GM12878 (cell line): ENCODE data around the gene ACACB. TPM values are rescaled to one million over a fixed set of nuclear protein-coding genes. Genes with fewer than 3 reads are reported as not detected.

Experiments used
- ATAC-seq: fragments of 200-7000 bp; cut with Tn5 transposase; 3 replicates; pipeline ENCODE4 v1.9.1; 2020; ENCODE audit warnings: mild to moderate bottlenecking, moderate library complexity
- BruUV-seq: library from RNA; stranded (reverse); fragments of 400-500 nt; replicated peaks from 2 replicates; lab custom pipeline; 2021; lab: Mats Ljungman, UMichigan
- CTCF ChIA-PET: fragments of 300-600 bp; sonication (Branson Sonifier 250); formaldehyde crosslinking; extraction: SDS; loops from one replicate; lab custom pipeline; 2021; ENCODE audit warnings: inconsistent platforms; lab: Yijun Ruan, JAX
- POLR2A ChIA-PET: fragments of 350-600 bp; formaldehyde crosslinking; extraction: SDS; loops from one replicate; lab custom pipeline; 2021; ENCODE audit warnings: inconsistent platforms; lab: Charles Lee
- RAD21 ChIA-PET: fragments of 300-600 bp; sonication (Branson Sonifier 250); formaldehyde crosslinking; loops from one replicate; lab custom pipeline; 2023; ENCODE audit warnings: antibody characterized with exemption; ENCODE audit not compliant: unreplicated experiment; lab: Charles Lee
- SMC1A ChIA-PET: fragments of 300-600 bp; sonication (Branson Sonifier 250); formaldehyde crosslinking; loops from one replicate; lab custom pipeline; 2023; ENCODE audit not compliant: unreplicated experiment, uncharacterized antibody; lab: Charles Lee
- DNase-seq: peaks from one replicate; pipeline ENCODE4 v3.0.0-alpha.2; 2011; ENCODE audit warnings: low read depth, low spot score
- FAIRE-seq: peaks from 3 replicates; lab custom pipeline; 2011; peaks lifted over from hg19 to GRCh38; lab: Jason Lieb, UNC
- H2AFZ ChIP-seq: 2 replicates; pipeline ENCODE4 v1.6.0; 2011; ENCODE audit warnings: low read depth, low read length, control low read depth; ENCODE audit not compliant: control insufficient read depth
- H3K27ac ChIP-seq: 2 replicates; pipeline ENCODE4 v1.5.1; 2011; ENCODE audit warnings: control low read depth; ENCODE audit not compliant: control insufficient read depth, insufficient read depth
- H3K27me3 ChIP-seq, 2 experiments: replicated peaks in 1 of 2; 2 replicates each; pipeline versions ENCODE4 v1.6.0 to v1.6.1; 2011; ENCODE audit warnings: low read length in 1 of 2; ENCODE audit not compliant: control insufficient read depth in 2 of 2, insufficient read depth in 2 of 2
- H3K36me3 ChIP-seq, 2 experiments: 2 replicates each; pipeline ENCODE4 v1.5.1; 2011; ENCODE audit warnings: low read length in 1 of 2; ENCODE audit not compliant: control insufficient read depth in 2 of 2, insufficient read depth in 2 of 2
- H3K4me1 ChIP-seq: 2 replicates; pipeline ENCODE4 v1.6.1; 2011; ENCODE audit warnings: mild to moderate bottlenecking, low read length, moderate library complexity, mixed read lengths; ENCODE audit not compliant: control insufficient read depth, insufficient read depth
- H3K4me2 ChIP-seq: 2 replicates; pipeline ENCODE4 v1.6.0; 2011; ENCODE audit warnings: control low read depth; ENCODE audit not compliant: control insufficient read depth, insufficient read depth
- H3K4me3 ChIP-seq: fragments of 200-600 bp; sonication (generic); 2 replicates; pipeline ENCODE4 v1.5.1; 2016
- H3K79me2 ChIP-seq: 2 replicates; pipeline ENCODE4 v1.6.0; 2011; ENCODE audit warnings: low read length; ENCODE audit not compliant: control insufficient read depth, insufficient read depth
- H3K9ac ChIP-seq: 2 replicates; pipeline ENCODE4 v1.8.0; 2011; ENCODE audit warnings: low read length, control low read depth, mixed read lengths; ENCODE audit not compliant: control insufficient read depth, insufficient read depth
- H3K9me3 ChIP-seq: replicated peaks from 3 replicates; pipeline ENCODE4 v1.5.1; 2011; ENCODE audit warnings: mild to moderate bottlenecking, low read length; ENCODE audit not compliant: control insufficient read depth, insufficient read depth
- H4K20me1 ChIP-seq: 2 replicates; pipeline ENCODE4 v1.6.0; 2011; ENCODE audit not compliant: control insufficient read depth, insufficient read depth
- ETV6 ChIP-seq, 2 experiments: fragments of 450-650 bp in 1 of 2; IDR thresholded peaks in 1 of 2; conservative IDR thresholded peaks in 1 of 2; 2 replicates each; pipeline ENCODE4 v1.6.1; 2014; ENCODE audit warnings: antibody characterized with exemption in 1 of 2, borderline replicate concordance in 1 of 2, low read depth in 1 of 2, mild to moderate bottlenecking in 1 of 2, moderate library complexity in 1 of 2
- HCFC1 ChIP-seq: fragments of 150-350 bp; IDR thresholded peaks from 2 replicates; pipeline ENCODE4 v1.6.1; 2014; ENCODE audit warnings: low read length
- NR2F1 ChIP-seq: fragments of 450-650 bp; conservative IDR thresholded peaks from 2 replicates; pipeline ENCODE4 v1.6.1; 2017; ENCODE audit warnings: mild to moderate bottlenecking
- RAD21 ChIP-seq: IDR thresholded peaks from 2 replicates; pipeline ENCODE4 v1.6.1; 2011; ENCODE audit warnings: mild to moderate bottlenecking, low read depth, low read length, moderate library complexity; ENCODE audit not compliant: insufficient read depth
- ZNF622 ChIP-seq: fragments of 450-650 bp; IDR thresholded peaks from 2 replicates; pipeline ENCODE4 v1.6.1; 2017; ENCODE audit warnings: mild to moderate bottlenecking, inconsistent platforms
- WGBS: methylation state at CpG from one replicate; pipeline ENCODE4 v1.1.6; 2016; ENCODE audit warnings: low lambda C conversion rate; ENCODE audit not compliant: insufficient replicate concordance, insufficient coverage; ENCODE audit errors: missing lambda C conversion rate; 5-methylcytosine and 5-hydroxymethylcytosine counted together
- in situ Hi-C: fragments of 300-500 bp; cut with MboI; formaldehyde crosslinking; loops from 9 replicates; pipeline ENCODE4 v1.14.3; 2018; ENCODE audit warnings: mixed read lengths
- intact Hi-C: fragments of 100-400 bp; cut with micrococcal nuclease; formaldehyde crosslinking; loops from one replicate; pipeline ENCODE4 v1.14.2; 2022; ENCODE audit not compliant: unreplicated experiment
- polyA plus RNA-seq, 11 experiments: library from polyadenylated mRNA; depleted of rRNA in 4 of 11; unstranded in 6 of 11; stranded (reverse) in 5 of 11; fragments of >200 nt; fragmentation: Nextera tagmentation in 4 of 11; fragmentation: Illumina TruSeq in 1 of 11; extraction: Ambion mirVana in 4 of 11; extraction: Trizol in 1 of 11; gene quantifications; 1 replicate in 1 of 11; 2 replicates in 10 of 11; pipeline versions ENCODE4 v1.2.1 to v1.2.3, GENCODE V29; 2011 to 2016; ENCODE audit warnings: inconsistent platforms in 2 of 11, missing spikeins in 2 of 11, low read depth in 1 of 11
- total RNA-seq, 4 experiments: library from RNA; depleted of rRNA in 3 of 4; stranded (reverse); fragments of >200 nt in 3 of 4; fragmentation: Illumina TruSeq in 1 of 4; extraction: Trizol in 1 of 4; gene quantifications; 2 replicates each; pipeline versions ENCODE4 v1.2.1 to v1.2.3, GENCODE V29; 2013 to 2021
- TF ChIP-seq, protein P1 (sequence below): fragments of 450-650 bp; IDR thresholded peaks from 2 replicates; pipeline ENCODE4 v1.6.1; 2017; ENCODE audit warnings: antibody characterized with exemption, mild to moderate bottlenecking, moderate library complexity
- TF ChIP-seq, protein P2 (sequence below): IDR thresholded peaks from 2 replicates; pipeline ENCODE4 v1.6.1; 2012; ENCODE audit warnings: mild to moderate bottlenecking, low read depth, low read length

Gene ACACB
- total and polyA plus RNA-seq, 10 of the 15 experiments (the other 5 are each of a cell fraction or from before 2014, with no cell fraction given), result 0.05 to 1.9 (median 0.38) TPM; not detected in 2

DNA sequence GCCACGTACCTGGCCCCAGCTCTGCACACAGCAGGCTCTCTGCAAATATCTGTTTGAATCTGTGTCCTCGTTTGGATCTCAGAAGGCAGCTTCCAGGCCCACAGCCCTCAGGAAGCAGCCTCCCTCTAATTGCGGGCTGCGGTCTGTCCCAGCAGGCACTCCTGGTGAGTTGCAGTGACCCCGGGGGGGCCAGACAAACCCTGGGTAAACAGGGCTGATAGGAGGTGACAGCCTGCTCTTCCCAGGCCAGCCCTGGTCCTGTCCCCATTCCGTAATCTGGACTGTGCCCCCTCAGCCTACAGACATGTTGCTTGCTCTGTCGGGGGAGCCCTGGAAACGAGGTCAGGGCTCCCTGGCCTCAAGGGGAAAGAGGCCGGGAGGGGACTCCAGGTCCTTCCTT lies 190.7 kb downstream of the ACACB start:
- H3K27ac ChIP-seq, result no peak overlapping the region
- CTCF ChIA-PET, result no interaction called here
- no peak overlapping the region for H3K4me3 ChIP-seq
- POLR2A ChIA-PET, result no interaction called here
- no peaks in the 10 kb centered on the region for H4K20me1 ChIP-seq
- no peak overlapping the region for H3K4me2 ChIP-seq
- H3K9me3 ChIP-seq, result no peaks in the 10 kb centered on the region
- H3K9ac ChIP-seq, result no peak overlapping the region
- no peaks in the 10 kb centered on the region for H3K4me1 ChIP-seq
- in situ Hi-C loops (no loop called here), intact Hi-C loops (no loop called here)
- DNase-seq (no peak), ATAC-seq (no peak), FAIRE-seq (no peak)
- H3K36me3 ChIP-seq, result no peaks in the 10 kb centered on the region
- RAD21 ChIA-PET, result no interaction called here
- 32% methylated on average over 9 of the region's 9 CpGs for WGBS
- no TSS peak for BruUV-seq
- peaks cover 13 to 18% of the 10 kb centered on the region in 2 experiments for H3K27me3 ChIP-seq
- no peaks in the 10 kb centered on the region for H3K79me2 ChIP-seq
- H2AFZ ChIP-seq, result no peak overlapping the region
- TF ChIP-seq, protein P1, sequence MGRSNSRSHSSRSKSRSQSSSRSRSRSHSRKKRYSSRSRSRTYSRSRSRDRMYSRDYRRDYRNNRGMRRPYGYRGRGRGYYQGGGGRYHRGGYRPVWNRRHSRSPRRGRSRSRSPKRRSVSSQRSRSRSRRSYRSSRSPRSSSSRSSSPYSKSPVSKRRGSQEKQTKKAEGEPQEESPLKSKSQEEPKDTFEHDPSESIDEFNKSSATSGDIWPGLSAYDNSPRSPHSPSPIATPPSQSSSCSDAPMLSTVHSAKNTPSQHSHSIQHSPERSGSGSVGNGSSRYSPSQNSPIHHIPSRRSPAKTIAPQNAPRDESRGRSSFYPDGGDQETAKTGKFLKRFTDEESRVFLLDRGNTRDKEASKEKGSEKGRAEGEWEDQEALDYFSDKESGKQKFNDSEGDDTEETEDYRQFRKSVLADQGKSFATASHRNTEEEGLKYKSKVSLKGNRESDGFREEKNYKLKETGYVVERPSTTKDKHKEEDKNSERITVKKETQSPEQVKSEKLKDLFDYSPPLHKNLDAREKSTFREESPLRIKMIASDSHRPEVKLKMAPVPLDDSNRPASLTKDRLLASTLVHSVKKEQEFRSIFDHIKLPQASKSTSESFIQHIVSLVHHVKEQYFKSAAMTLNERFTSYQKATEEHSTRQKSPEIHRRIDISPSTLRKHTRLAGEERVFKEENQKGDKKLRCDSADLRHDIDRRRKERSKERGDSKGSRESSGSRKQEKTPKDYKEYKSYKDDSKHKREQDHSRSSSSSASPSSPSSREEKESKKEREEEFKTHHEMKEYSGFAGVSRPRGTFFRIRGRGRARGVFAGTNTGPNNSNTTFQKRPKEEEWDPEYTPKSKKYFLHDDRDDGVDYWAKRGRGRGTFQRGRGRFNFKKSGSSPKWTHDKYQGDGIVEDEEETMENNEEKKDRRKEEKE, result no peak
- TF ChIP-seq RAD21 (no peak), ETV6 (conservative IDR thresholded peaks at IDR 0.05 in 1 of 2, IDR thresholded peaks at IDR 0.05 in 1 of 2; ENCODE audit: borderline replicate concordance in 1 of 2, low read depth in 1 of 2) (no peak), HCFC1 (no peak), NR2F1 (no peak), ZNF622 (no peak)
- TF ChIP-seq, protein P2, sequence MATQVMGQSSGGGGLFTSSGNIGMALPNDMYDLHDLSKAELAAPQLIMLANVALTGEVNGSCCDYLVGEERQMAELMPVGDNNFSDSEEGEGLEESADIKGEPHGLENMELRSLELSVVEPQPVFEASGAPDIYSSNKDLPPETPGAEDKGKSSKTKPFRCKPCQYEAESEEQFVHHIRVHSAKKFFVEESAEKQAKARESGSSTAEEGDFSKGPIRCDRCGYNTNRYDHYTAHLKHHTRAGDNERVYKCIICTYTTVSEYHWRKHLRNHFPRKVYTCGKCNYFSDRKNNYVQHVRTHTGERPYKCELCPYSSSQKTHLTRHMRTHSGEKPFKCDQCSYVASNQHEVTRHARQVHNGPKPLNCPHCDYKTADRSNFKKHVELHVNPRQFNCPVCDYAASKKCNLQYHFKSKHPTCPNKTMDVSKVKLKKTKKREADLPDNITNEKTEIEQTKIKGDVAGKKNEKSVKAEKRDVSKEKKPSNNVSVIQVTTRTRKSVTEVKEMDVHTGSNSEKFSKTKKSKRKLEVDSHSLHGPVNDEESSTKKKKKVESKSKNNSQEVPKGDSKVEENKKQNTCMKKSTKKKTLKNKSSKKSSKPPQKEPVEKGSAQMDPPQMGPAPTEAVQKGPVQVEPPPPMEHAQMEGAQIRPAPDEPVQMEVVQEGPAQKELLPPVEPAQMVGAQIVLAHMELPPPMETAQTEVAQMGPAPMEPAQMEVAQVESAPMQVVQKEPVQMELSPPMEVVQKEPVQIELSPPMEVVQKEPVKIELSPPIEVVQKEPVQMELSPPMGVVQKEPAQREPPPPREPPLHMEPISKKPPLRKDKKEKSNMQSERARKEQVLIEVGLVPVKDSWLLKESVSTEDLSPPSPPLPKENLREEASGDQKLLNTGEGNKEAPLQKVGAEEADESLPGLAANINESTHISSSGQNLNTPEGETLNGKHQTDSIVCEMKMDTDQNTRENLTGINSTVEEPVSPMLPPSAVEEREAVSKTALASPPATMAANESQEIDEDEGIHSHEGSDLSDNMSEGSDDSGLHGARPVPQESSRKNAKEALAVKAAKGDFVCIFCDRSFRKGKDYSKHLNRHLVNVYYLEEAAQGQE, result no peak
- TF ChIP-seq, all 136 proteins: peak for 0
- SMC1A ChIA-PET, result no interaction called here
